Measurements from ENCODE around the gene SH3BP2. TPM values are rescaled to one million over a fixed set of nuclear protein-coding genes. Genes with fewer than 3 reads are reported as not detected.
"Not testable (repeated sequence)": the region's sequence is repeated elsewhere in the genome, so short reads cannot be mapped to it uniquely, and the experiment has no call there.

The SH3BP2 gene
- total RNA-seq, 6 experiments from 2014 or later, result 17.6 to 25.4 (median 20.5) TPM

DNA sequence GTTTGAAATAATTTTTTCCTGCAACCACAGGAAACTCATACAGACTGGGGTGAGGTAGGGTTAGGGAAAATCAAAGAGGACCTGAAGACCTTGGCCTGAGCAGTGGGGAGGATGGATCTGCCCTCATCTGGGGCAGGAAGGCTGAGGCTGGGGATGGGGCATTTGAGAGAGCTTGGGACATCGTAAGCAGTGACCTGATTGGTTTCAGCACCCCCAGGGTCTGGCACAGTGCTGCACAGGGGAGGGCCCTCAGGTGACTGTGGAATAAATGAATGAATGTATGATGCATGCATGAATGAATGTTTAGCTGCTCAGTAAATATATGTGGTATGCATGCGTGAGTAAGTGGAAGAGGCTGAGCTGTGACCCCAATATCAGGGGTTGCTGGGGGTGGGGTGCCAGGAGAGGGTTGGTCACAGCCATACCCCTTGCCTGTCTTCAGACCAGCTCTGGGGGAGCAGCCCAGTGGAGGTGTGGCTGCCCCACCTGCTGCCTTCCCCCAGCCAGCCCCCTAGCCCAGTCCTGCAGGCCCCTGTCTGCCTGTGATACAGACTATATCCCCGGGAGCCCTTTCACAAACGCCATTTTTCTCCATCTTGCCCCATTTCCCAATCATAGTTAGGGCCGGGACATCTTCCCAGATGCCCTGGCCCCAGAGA lies 25.7 kb upstream of the SH3BP2 start:
- Mint-ChIP-seq H3K36me3 (ENCODE audit: low read depth) (no peaks in the 10 kb centered on the region), H3K4me3 (no peak overlapping the region), H3K4me1 (ENCODE audit: low read depth) (peaks cover 10% of the 10 kb centered on the region), H3K27ac (no peak overlapping the region), H3K27me3 (ENCODE audit: insufficient read depth) (peaks cover 5% of the 10 kb centered on the region), H3K9me3 (peaks cover 8% of the 10 kb centered on the region; the same call in 1 of the 2 replicates)
- TF ChIP-seq, protein P1, sequence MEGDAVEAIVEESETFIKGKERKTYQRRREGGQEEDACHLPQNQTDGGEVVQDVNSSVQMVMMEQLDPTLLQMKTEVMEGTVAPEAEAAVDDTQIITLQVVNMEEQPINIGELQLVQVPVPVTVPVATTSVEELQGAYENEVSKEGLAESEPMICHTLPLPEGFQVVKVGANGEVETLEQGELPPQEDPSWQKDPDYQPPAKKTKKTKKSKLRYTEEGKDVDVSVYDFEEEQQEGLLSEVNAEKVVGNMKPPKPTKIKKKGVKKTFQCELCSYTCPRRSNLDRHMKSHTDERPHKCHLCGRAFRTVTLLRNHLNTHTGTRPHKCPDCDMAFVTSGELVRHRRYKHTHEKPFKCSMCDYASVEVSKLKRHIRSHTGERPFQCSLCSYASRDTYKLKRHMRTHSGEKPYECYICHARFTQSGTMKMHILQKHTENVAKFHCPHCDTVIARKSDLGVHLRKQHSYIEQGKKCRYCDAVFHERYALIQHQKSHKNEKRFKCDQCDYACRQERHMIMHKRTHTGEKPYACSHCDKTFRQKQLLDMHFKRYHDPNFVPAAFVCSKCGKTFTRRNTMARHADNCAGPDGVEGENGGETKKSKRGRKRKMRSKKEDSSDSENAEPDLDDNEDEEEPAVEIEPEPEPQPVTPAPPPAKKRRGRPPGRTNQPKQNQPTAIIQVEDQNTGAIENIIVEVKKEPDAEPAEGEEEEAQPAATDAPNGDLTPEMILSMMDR (IDR thresholded peaks at IDR 0.05), result no peak
- no peak for DNase-seq

DNA sequence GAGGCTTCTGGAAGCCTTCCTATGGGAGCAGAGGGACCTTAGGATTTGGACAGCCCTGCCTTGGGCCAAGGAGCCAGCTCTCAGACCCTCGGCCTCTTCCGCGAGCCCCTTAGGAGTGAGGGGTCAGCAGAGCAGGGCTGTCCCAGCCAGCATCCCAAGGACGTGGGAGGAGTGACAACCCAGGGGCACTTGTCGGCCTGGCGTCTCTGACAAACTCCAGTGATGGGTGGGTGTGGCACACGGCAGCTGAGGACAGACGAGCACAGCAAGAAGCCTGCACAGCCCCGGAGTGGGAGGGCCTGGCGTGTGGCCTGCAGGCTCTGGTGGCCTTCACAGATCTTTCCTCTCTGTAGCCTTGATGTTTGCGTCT lies 25.2 kb upstream of the SH3BP2 start:
- no peaks in the 10 kb centered on the region for H3K36me3 Mint-ChIP-seq (ENCODE audit: low read depth)
- no peak for DNase-seq
- H3K9me3 Mint-ChIP-seq, result peaks cover 8% of the 10 kb centered on the region; the same call in 1 of the 2 replicates
- H3K27ac Mint-ChIP-seq, result no peak overlapping the region
- no peak overlapping the region for H3K4me3 Mint-ChIP-seq
- peaks cover 2% of the 10 kb centered on the region for H3K27me3 Mint-ChIP-seq (ENCODE audit: insufficient read depth)
- peaks cover 10% of the 10 kb centered on the region for H3K4me1 Mint-ChIP-seq (ENCODE audit: low read depth)
- TF ChIP-seq, protein P1 (IDR thresholded peaks at IDR 0.05), result no peak

DNA sequence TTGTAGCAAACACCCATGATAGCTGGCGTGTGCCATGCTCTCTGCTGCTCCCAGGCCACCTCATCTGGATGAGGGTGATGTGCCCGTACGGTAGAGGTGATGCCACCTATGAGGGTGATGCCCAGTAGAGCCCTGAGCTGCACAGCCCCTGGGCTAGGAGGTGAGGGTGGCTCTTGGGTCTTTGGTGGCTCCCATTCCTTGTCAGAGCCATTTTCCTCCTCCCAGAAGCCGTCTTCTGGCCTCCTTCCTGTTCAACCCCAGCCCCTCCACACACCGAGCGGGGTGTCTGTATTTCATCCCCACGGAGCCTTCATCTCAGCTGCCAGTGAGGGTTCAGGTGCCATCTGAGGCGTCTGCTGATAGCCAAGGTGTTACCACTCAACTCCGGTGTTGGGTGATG lies 24.8 kb upstream of the SH3BP2 start:
- Mint-ChIP-seq H3K9me3 (peaks cover 8% of the 10 kb centered on the region; the same call in 1 of the 2 replicates), H3K36me3 (ENCODE audit: low read depth) (no peaks in the 10 kb centered on the region), H3K4me3 (no peak overlapping the region), H3K27me3 (ENCODE audit: insufficient read depth) (peaks cover 2% of the 10 kb centered on the region), H3K27ac (no peak overlapping the region), H3K4me1 (ENCODE audit: low read depth) (peaks cover 10% of the 10 kb centered on the region)
- TF ChIP-seq, protein P1 (IDR thresholded peaks at IDR 0.05), result no peak
- no peak for DNase-seq

DNA sequence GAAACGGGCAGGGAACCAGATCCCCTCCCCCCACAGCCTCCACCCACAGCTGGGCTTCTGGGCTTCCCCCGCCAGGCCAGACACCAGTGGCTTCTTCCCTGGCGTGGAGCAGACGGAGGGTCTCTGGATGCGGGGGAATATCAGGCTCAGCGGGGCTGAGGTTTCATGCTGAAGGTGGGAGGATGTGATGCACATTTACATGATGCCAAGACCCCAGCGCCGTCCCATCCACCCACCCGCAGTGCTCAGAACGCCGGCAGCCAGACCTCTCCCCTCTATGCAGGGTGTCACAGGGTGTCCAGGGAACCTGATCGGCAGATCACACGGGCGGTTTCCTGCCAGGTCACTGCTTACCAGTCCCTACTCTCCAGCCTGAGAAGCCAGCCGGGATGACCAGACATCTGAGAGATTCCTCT lies 24.0 kb upstream of the SH3BP2 start:
- Mint-ChIP-seq H3K4me3 (no peak overlapping the region), H3K27ac (no peak overlapping the region), H3K4me1 (ENCODE audit: low read depth) (peaks cover 10% of the 10 kb centered on the region), H3K9me3 (peaks cover 8% of the 10 kb centered on the region; the same call in 1 of the 2 replicates), H3K27me3 (ENCODE audit: insufficient read depth) (peaks cover 2% of the 10 kb centered on the region), H3K36me3 (ENCODE audit: low read depth) (no peaks in the 10 kb centered on the region)
- DNase-seq, result no peak
- TF ChIP-seq, protein P1 (IDR thresholded peaks at IDR 0.05), result no peak

DNA sequence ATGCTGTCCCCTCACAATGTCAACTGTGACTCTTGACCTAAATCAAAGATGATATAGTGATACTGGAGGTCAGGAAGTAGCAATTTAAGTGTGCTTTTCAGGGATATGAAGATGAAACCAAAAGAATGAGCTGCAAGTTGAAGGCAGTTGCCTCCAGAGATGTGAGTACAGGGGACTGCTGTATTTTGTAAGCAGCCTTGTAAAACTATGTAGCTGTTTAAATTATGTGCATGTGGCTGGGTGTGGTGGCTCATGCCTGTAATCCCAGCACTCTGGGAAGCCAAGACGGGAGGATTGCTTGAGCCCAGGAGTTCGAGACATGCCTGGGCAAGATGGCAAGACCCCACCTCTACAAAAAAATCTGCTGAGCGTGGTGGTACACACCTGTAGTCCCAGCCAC lies 21.6 kb upstream of the SH3BP2 start:
- H3K4me1 Mint-ChIP-seq (ENCODE audit: low read depth), result peaks cover 10% of the 10 kb centered on the region
- peaks cover 8% of the 10 kb centered on the region; the same call in 1 of the 2 replicates for H3K9me3 Mint-ChIP-seq
- TF ChIP-seq, protein P1 (IDR thresholded peaks at IDR 0.05), result no peak
- no peaks in the 10 kb centered on the region for H3K36me3 Mint-ChIP-seq (ENCODE audit: low read depth)
- no peak overlapping the region for H3K27ac Mint-ChIP-seq
- no peak for DNase-seq
- no peak overlapping the region for H3K4me3 Mint-ChIP-seq
- peaks cover 2% of the 10 kb centered on the region for H3K27me3 Mint-ChIP-seq (ENCODE audit: insufficient read depth)

DNA sequence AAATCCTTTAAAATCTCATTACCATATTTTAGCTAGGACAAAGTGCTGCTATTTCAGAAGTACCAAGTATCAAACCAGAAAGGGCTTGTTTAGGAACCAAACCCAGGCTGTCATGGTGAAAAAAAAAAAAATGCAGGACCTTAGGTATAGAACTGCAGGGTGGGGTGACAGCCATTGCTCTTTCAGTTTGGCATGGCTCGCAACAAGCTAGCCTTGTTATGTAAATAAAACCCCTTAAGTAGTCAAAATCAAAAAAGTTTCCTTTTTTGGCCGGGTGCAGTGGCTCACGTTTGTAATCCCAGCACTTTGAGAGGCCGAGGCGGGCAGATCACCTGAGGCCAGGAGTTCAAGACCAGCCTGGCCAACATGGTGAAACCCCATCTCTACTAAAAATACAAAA lies 12.2 kb upstream of the SH3BP2 start:
- not testable (repeated sequence) for H3K27me3 Mint-ChIP-seq (ENCODE audit: insufficient read depth); H3K4me1 Mint-ChIP-seq (ENCODE audit: low read depth); H3K4me3 Mint-ChIP-seq; H3K27ac Mint-ChIP-seq; DNase-seq
- peaks cover 35% of the 10 kb centered on the region for H3K9me3 Mint-ChIP-seq
- H3K36me3 Mint-ChIP-seq (ENCODE audit: low read depth), result peaks cover 27% of the 10 kb centered on the region

Data from HFFc6 (cell line).